WTC11 (cell line): ENCODE measurements around the gene MYO5C. TPM values are rescaled to one million over a fixed set of nuclear protein-coding genes. Genes with fewer than 3 reads are reported as not detected.

Experiments used
- ATAC-seq: fragments of 200-7000 bp; cut with Tn5 transposase; 2 replicates; pipeline ENCODE4 v1.10.0; 2021; ENCODE audit warnings: mild to moderate bottlenecking, moderate library complexity
- CTCF ChIA-PET: fragments of 300-600 bp; sonication (Branson Sonifier 250); formaldehyde crosslinking; loops from one replicate; lab custom pipeline; 2021; ENCODE audit warnings: antibody characterized with exemption; lab: Charles Lee
- POLR2A ChIA-PET: fragments of 350-600 bp; sonication (Branson Sonifier 250); formaldehyde crosslinking; loops from one replicate; lab custom pipeline; 2021; ENCODE audit warnings: antibody characterized with exemption; lab: Charles Lee
- DNase-seq: peaks from one replicate; pipeline ENCODE4 v3.0.0; 2021; ENCODE audit warnings: low spot score
- H3K27ac Mint-ChIP-seq: 2 replicates; pipeline ENCODE4 v1.8.0; 2021; ENCODE audit warnings: mixed read lengths
- H3K27me3 Mint-ChIP-seq: 2 replicates; pipeline ENCODE4 v1.8.0; 2021; ENCODE audit warnings: low read depth, mild to moderate bottlenecking, moderate library complexity, mixed read lengths
- H3K36me3 Mint-ChIP-seq: 2 replicates; pipeline ENCODE4 v1.8.0; 2021; ENCODE audit warnings: mixed read lengths
- H3K4me1 Mint-ChIP-seq: 2 replicates; pipeline ENCODE4 v1.8.0; 2022; ENCODE audit warnings: mixed read lengths
- H3K4me3 Mint-ChIP-seq: 2 replicates; pipeline ENCODE4 v1.8.0; 2021; ENCODE audit warnings: mild to moderate bottlenecking, moderate library complexity, mixed read lengths
- H3K9me3 Mint-ChIP-seq: 2 replicates; pipeline ENCODE4 v1.8.0; 2021; ENCODE audit warnings: mixed read lengths
- ATF1 ChIP-seq: sonication (generic); formaldehyde crosslinking; IDR thresholded peaks from 2 replicates; pipeline ENCODE4 v1.8.1; 2023; ENCODE audit warnings: mild to moderate bottlenecking, moderate library complexity, missing genetic modification reagents
- CREM ChIP-seq: sonication (generic); formaldehyde crosslinking; IDR thresholded peaks from 2 replicates; pipeline ENCODE4 v1.8.1; 2022; ENCODE audit warnings: mild to moderate bottlenecking, missing genetic modification reagents, moderate library complexity
- FOXJ3 ChIP-seq: sonication (generic); formaldehyde crosslinking; IDR thresholded peaks from 2 replicates; pipeline ENCODE4 v1.9.0; 2021; ENCODE audit warnings: missing genetic modification reagents, mild to moderate bottlenecking, borderline replicate concordance
- FOXP1 ChIP-seq: sonication (generic); formaldehyde crosslinking; IDR thresholded peaks from 2 replicates; pipeline ENCODE4 v1.8.0; 2022; ENCODE audit warnings: missing genetic modification reagents, mild to moderate bottlenecking, moderate library complexity, borderline replicate concordance
- GTF2I ChIP-seq: fragments of 250-450 bp; sonication (Bioruptor Pico); conservative IDR thresholded peaks from 2 replicates; pipeline ENCODE4 v1.4.0; 2021; ENCODE audit warnings: mild to moderate bottlenecking
- IRF2 ChIP-seq: sonication (generic); formaldehyde crosslinking; IDR thresholded peaks from 2 replicates; pipeline ENCODE4 v1.8.0; 2022; ENCODE audit warnings: low read depth, missing genetic modification reagents, borderline replicate concordance
- JAZF1 ChIP-seq: fragments of 250-450 bp; sonication (Bioruptor Pico); IDR thresholded peaks from 2 replicates; pipeline ENCODE4 v1.9.0; 2021; ENCODE audit warnings: moderate library complexity, mild to moderate bottlenecking, inconsistent platforms
- NR3C1 ChIP-seq: sonication (generic); formaldehyde crosslinking; conservative IDR thresholded peaks from 2 replicates; pipeline ENCODE4 v1.8.1; 2023; ENCODE audit warnings: low read depth, mild to moderate bottlenecking, missing genetic modification reagents
- OVOL2 ChIP-seq: fragments of 250-450 bp; sonication (Bioruptor Pico); IDR thresholded peaks from 2 replicates; pipeline ENCODE4 v1.9.0; 2021; ENCODE audit warnings: mild to moderate bottlenecking, borderline replicate concordance
- SMAD3 ChIP-seq: sonication (generic); formaldehyde crosslinking; IDR thresholded peaks from 2 replicates; pipeline ENCODE4 v1.8.0; 2022; ENCODE audit warnings: missing genetic modification reagents, mild to moderate bottlenecking, borderline replicate concordance
- ZNF138 ChIP-seq: sonication (generic); formaldehyde crosslinking; conservative IDR thresholded peaks from 2 replicates; pipeline ENCODE4 v1.8.1; 2022; ENCODE audit warnings: mild to moderate bottlenecking, moderate library complexity, missing genetic modification reagents
- ZNF396 ChIP-seq: fragments of 250-450 bp; sonication (Bioruptor Pico); IDR thresholded peaks from 2 replicates; pipeline ENCODE4 v1.8.0; 2021; ENCODE audit warnings: mild to moderate bottlenecking, moderate library complexity, borderline replicate concordance
- ZNF425 ChIP-seq: fragments of 250-450 bp; sonication (Bioruptor Pico); conservative IDR thresholded peaks from 2 replicates; pipeline ENCODE4 v1.9.0; 2021; ENCODE audit warnings: mild to moderate bottlenecking
- total RNA-seq: library from RNA; stranded (reverse); gene quantifications from 3 replicates; pipeline ENCODE4 v1.2.3, GENCODE V29; 2021
- TF ChIP-seq, protein P1 (sequence below): sonication (generic); formaldehyde crosslinking; IDR thresholded peaks from 2 replicates; pipeline ENCODE4 v1.8.1; 2023; ENCODE audit warnings: mild to moderate bottlenecking, moderate library complexity, missing genetic modification reagents
- TF ChIP-seq, protein P2 (sequence below): sonication (generic); formaldehyde crosslinking; IDR thresholded peaks from 2 replicates; pipeline ENCODE4 v1.8.0; 2022; ENCODE audit warnings: mild to moderate bottlenecking, missing genetic modification reagents
- TF ChIP-seq, protein P3 (sequence below): sonication (generic); formaldehyde crosslinking; IDR thresholded peaks from 2 replicates; pipeline ENCODE4 v1.8.0; 2023; ENCODE audit warnings: missing genetic modification reagents, mild to moderate bottlenecking, borderline replicate concordance
- TF ChIP-seq, protein P4 (sequence below): fragments of 250-450 bp; sonication (Bioruptor Pico); IDR thresholded peaks from 2 replicates; pipeline ENCODE4 v1.8.0; 2021; ENCODE audit warnings: mild to moderate bottlenecking
- TF ChIP-seq, protein P5 (sequence below): sonication (generic); formaldehyde crosslinking; IDR thresholded peaks from 2 replicates; pipeline ENCODE4 v1.8.1; 2022; ENCODE audit warnings: missing genetic modification reagents, borderline replicate concordance

MYO5C gene
- total RNA-seq, 1 experiment from 2014 or later = 25.3 TPM

DNA sequence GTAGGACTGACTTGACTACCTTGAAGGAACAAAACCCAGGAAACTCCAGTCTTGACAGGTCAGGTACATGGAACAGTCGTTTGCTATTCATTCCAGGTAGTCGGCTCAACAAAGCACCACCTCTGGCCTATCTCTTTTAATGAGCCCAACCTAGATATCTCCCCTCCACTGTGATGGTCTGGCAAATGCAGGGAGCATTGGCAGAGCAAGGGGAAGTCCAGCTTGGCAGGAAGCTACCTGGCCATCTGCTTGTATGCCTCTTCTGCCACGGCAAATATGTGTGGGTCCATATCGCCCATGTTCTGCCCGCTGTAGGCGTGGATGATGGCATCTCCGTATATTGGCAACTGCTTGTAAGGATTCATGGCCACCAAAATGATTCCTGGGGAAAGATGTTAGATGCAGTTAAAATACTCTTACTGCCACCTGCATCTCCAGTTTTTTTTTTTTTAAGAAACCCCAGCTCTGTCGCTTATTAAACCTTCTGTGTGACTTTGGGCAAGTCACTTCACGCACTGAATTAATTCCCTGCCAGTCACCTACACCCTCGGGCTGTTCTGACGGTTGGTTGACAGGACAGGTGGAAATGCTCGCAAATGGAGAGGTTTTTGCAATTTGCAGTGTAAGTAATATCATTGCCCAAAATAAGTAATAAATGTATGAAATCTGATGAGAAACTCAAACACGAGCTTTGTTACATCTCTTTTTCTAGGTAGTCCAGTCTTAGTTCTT lies 16.8 kb downstream of the MYO5C start:
- peaks cover 59% of the 10 kb centered on the region for H3K36me3 Mint-ChIP-seq
- ATAC-seq = no peak
- H3K4me3 Mint-ChIP-seq = no peak overlapping the region
- TF ChIP-seq, protein P1, sequence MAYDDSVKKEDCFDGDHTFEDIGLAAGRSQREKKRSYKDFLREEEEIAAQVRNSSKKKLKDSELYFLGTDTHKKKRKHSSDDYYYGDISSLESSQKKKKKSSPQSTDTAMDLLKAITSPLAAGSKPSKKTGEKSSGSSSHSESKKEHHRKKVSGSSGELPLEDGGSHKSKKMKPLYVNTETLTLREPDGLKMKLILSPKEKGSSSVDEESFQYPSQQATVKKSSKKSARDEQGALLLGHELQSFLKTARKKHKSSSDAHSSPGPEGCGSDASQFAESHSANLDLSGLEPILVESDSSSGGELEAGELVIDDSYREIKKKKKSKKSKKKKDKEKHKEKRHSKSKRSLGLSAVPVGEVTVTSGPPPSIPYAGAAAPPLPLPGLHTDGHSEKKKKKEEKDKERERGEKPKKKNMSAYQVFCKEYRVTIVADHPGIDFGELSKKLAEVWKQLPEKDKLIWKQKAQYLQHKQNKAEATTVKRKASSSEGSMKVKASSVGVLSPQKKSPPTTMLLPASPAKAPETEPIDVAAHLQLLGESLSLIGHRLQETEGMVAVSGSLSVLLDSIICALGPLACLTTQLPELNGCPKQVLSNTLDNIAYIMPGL (CRISPR knock-in tag) = no peak
- TF ChIP-seq IRF2 (no peak), JAZF1 (CRISPR knock-in tag) (no peak), ZNF425 (CRISPR knock-in tag) (no peak), NR3C1 (CRISPR knock-in tag) (no peak), FOXJ3 (no peak), ZNF396 (CRISPR knock-in tag) (no peak), FOXP1 (CRISPR knock-in tag) (no peak), SMAD3 (CRISPR knock-in tag) (no peak)
- TF ChIP-seq, protein P2, sequence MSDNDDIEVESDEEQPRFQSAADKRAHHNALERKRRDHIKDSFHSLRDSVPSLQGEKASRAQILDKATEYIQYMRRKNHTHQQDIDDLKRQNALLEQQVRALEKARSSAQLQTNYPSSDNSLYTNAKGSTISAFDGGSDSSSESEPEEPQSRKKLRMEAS = no peak
- TF ChIP-seq, protein P3, sequence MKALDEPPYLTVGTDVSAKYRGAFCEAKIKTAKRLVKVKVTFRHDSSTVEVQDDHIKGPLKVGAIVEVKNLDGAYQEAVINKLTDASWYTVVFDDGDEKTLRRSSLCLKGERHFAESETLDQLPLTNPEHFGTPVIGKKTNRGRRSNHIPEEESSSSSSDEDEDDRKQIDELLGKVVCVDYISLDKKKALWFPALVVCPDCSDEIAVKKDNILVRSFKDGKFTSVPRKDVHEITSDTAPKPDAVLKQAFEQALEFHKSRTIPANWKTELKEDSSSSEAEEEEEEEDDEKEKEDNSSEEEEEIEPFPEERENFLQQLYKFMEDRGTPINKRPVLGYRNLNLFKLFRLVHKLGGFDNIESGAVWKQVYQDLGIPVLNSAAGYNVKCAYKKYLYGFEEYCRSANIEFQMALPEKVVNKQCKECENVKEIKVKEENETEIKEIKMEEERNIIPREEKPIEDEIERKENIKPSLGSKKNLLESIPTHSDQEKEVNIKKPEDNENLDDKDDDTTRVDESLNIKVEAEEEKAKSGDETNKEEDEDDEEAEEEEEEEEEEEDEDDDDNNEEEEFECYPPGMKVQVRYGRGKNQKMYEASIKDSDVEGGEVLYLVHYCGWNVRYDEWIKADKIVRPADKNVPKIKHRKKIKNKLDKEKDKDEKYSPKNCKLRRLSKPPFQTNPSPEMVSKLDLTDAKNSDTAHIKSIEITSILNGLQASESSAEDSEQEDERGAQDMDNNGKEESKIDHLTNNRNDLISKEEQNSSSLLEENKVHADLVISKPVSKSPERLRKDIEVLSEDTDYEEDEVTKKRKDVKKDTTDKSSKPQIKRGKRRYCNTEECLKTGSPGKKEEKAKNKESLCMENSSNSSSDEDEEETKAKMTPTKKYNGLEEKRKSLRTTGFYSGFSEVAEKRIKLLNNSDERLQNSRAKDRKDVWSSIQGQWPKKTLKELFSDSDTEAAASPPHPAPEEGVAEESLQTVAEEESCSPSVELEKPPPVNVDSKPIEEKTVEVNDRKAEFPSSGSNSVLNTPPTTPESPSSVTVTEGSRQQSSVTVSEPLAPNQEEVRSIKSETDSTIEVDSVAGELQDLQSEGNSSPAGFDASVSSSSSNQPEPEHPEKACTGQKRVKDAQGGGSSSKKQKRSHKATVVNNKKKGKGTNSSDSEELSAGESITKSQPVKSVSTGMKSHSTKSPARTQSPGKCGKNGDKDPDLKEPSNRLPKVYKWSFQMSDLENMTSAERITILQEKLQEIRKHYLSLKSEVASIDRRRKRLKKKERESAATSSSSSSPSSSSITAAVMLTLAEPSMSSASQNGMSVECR (CRISPR knock-in tag) = no peak
- TF ChIP-seq, all 79 proteins: peak for 0
- ChIA-PET CTCF (interaction anchor here (1.4 to 2.3 kb wide), 2 partner anchors 17 to 51 kb away, joined by 5 to 6 read pairs; no protein-coding TSS in a partner anchor), POLR2A (no interaction called here)
- Mint-ChIP-seq H3K27me3 (no peaks in the 10 kb centered on the region), H3K27ac (no peak overlapping the region), H3K4me1 (0 out of 2 replicates have a peak, but pooled peaks cover 4% of the 10 kb centered on the region), H3K9me3 (no peaks in the 10 kb centered on the region)
- DNase-seq = no peak

DNA sequence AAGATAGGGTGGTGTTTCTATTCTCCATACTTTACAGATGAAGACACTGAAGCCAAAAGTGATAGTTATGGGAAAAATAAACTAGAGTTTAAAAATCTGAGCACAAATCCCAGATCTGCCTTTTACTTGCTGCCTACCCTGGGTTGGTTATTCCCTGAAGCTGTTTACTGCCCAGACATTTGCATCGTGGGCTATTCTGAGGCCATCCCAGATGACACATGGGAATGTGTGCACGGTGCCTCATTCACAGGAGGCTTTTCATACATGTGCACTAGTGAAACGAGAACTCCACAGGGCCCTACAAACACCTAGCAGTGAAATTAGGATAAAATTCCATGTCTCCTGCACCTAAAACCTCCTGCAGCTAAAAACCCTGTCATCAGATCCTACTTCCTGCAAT lies 17.5 kb downstream of the MYO5C start:
- POLR2A ChIA-PET = interaction anchor here (0.6 kb wide), 1 partner anchor 57 kb away, joined by 3 read pairs; no protein-coding TSS in a partner anchor
- ATAC-seq (no peak), DNase-seq (no peak)
- CTCF ChIA-PET = interaction anchor here (0.6 to 2.3 kb wide), 5 partner anchors 16 to 61 kb away, joined by 3 to 6 read pairs (median 5); no protein-coding TSS in a partner anchor
- Mint-ChIP-seq H3K27me3 (no peaks in the 10 kb centered on the region), H3K27ac (no peak overlapping the region), H3K4me3 (no peak overlapping the region), H3K4me1 (0 out of 2 replicates have a peak, but pooled peaks cover 4% of the 10 kb centered on the region), H3K36me3 (peaks cover 63% of the 10 kb centered on the region), H3K9me3 (no peaks in the 10 kb centered on the region)
- TF ChIP-seq CREM (CRISPR knock-in tag) (no peak), GTF2I (CRISPR knock-in tag) (no peak), ATF1 (CRISPR knock-in tag) (no peak), OVOL2 (CRISPR knock-in tag) (no peak), ZNF138 (CRISPR knock-in tag) (no peak), IRF2 (no peak)
- TF ChIP-seq, protein P4, sequence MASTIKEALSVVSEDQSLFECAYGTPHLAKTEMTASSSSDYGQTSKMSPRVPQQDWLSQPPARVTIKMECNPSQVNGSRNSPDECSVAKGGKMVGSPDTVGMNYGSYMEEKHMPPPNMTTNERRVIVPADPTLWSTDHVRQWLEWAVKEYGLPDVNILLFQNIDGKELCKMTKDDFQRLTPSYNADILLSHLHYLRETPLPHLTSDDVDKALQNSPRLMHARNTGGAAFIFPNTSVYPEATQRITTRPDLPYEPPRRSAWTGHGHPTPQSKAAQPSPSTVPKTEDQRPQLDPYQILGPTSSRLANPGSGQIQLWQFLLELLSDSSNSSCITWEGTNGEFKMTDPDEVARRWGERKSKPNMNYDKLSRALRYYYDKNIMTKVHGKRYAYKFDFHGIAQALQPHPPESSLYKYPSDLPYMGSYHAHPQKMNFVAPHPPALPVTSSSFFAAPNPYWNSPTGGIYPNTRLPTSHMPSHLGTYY (CRISPR knock-in tag) = no peak
- TF ChIP-seq, protein P5, sequence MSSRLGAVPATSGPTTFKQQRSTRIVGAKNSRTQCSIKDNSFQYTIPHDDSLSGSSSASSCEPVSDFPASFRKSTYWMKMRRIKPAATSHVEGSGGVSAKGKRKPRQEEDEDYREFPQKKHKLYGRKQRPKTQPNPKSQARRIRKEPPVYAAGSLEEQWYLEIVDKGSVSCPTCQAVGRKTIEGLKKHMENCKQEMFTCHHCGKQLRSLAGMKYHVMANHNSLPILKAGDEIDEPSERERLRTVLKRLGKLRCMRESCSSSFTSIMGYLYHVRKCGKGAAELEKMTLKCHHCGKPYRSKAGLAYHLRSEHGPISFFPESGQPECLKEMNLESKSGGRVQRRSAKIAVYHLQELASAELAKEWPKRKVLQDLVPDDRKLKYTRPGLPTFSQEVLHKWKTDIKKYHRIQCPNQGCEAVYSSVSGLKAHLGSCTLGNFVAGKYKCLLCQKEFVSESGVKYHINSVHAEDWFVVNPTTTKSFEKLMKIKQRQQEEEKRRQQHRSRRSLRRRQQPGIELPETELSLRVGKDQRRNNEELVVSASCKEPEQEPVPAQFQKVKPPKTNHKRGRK (CRISPR knock-in tag) = no peak
